ENCODE results near the gene CATSPER2. TPM values are rescaled to one million over a fixed set of nuclear protein-coding genes. Genes with fewer than 3 reads are reported as not detected.
"Not testable (repeated sequence)": the region's sequence is repeated elsewhere in the genome, so short reads cannot be mapped to it uniquely, and the experiment has no call there.

Gene CATSPER2
- polyA plus RNA-seq, 1 experiment = 0.87 TPM

- H3K4me3 ChIP-seq (ENCODE audit: low read depth, low read length); POLR2A ChIA-PET; H3K27me3 ChIP-seq (ENCODE audit: control insufficient read depth, insufficient read depth, low read length); H3K27ac ChIP-seq (ENCODE audit: low read depth, low read length); H3K9me3 ChIP-seq (ENCODE audit: control insufficient read depth, insufficient read depth, low read length); DNase-seq (ENCODE audit: low read depth, low spot score): not testable (repeated sequence)
- CTCF ChIA-PET = interaction anchor here (0.6 kb wide), 1 partner anchor 838 kb away, joined by 3 read pairs; no protein-coding TSS in a partner anchor
Observed at GRCh38 chr15:43638464-43639204, 10.0 kb downstream of the CATSPER2 start.

GRCh38 chr15:43626937-43627336 is 21.7 kb downstream of the CATSPER2 start:
- DNase-seq (ENCODE audit: low read depth, low spot score); H3K27me3 ChIP-seq (ENCODE audit: control insufficient read depth, insufficient read depth, low read length); H3K4me3 ChIP-seq (ENCODE audit: low read depth, low read length); CTCF ChIA-PET; H3K9me3 ChIP-seq (ENCODE audit: control insufficient read depth, insufficient read depth, low read length); POLR2A ChIA-PET; H3K27ac ChIP-seq (ENCODE audit: low read depth, low read length): not testable (repeated sequence)

- H3K4me3 ChIP-seq (ENCODE audit: low read depth, low read length) = no peak overlapping the region
- no peak for TF ChIP-seq CTCF (IDR thresholded peaks at IDR 0.05; ENCODE audit: low read depth, low read length)
- DNase-seq (ENCODE audit: low read depth, low spot score) = no peak
- POLR2A ChIA-PET = no interaction called here
- H3K27ac ChIP-seq (ENCODE audit: low read depth, low read length) = no peak overlapping the region
- no peaks in the 10 kb centered on the region for H3K9me3 ChIP-seq (ENCODE audit: control insufficient read depth, insufficient read depth, low read length)
- CTCF ChIA-PET = no interaction called here
- no peaks in the 10 kb centered on the region for H3K27me3 ChIP-seq (ENCODE audit: control insufficient read depth, insufficient read depth, low read length)
Observed at GRCh38 chr15:43625106-43625505, 23.5 kb downstream of the CATSPER2 start.

- CTCF ChIA-PET; POLR2A ChIA-PET; H3K9me3 ChIP-seq (ENCODE audit: control insufficient read depth, insufficient read depth, low read length); H3K4me3 ChIP-seq (ENCODE audit: low read depth, low read length); H3K27ac ChIP-seq (ENCODE audit: low read depth, low read length); DNase-seq (ENCODE audit: low read depth, low spot score); H3K27me3 ChIP-seq (ENCODE audit: control insufficient read depth, insufficient read depth, low read length): not testable (repeated sequence)
Observed at GRCh38 chr15:43622068-43622799, 26.4 kb downstream of the CATSPER2 start.

- H3K9me3 ChIP-seq (ENCODE audit: control insufficient read depth, insufficient read depth, low read length); DNase-seq (ENCODE audit: low read depth, low spot score); CTCF ChIA-PET; H3K4me3 ChIP-seq (ENCODE audit: low read depth, low read length); H3K27ac ChIP-seq (ENCODE audit: low read depth, low read length); H3K27me3 ChIP-seq (ENCODE audit: control insufficient read depth, insufficient read depth, low read length); POLR2A ChIA-PET: not testable (repeated sequence)
Observed at GRCh38 chr15:43618700-43619099, 29.9 kb downstream of the CATSPER2 start, which contains the start of gene STRC. TSS of gene STRC (minus strand) at chr15:43618800. CDS start at chr15:43618722, 78 bp downstream.

- H3K9me3 ChIP-seq (ENCODE audit: control insufficient read depth, insufficient read depth, low read length); CTCF ChIA-PET; DNase-seq (ENCODE audit: low read depth, low spot score); H3K27me3 ChIP-seq (ENCODE audit: control insufficient read depth, insufficient read depth, low read length); H3K4me3 ChIP-seq (ENCODE audit: low read depth, low read length); H3K27ac ChIP-seq (ENCODE audit: low read depth, low read length); POLR2A ChIA-PET: not testable (repeated sequence)
Observed at GRCh38 chr15:43617750-43618149, 30.9 kb downstream of the CATSPER2 start.

- CTCF ChIA-PET; H3K27me3 ChIP-seq (ENCODE audit: control insufficient read depth, insufficient read depth, low read length); H3K9me3 ChIP-seq (ENCODE audit: control insufficient read depth, insufficient read depth, low read length); DNase-seq (ENCODE audit: low read depth, low spot score); POLR2A ChIA-PET; H3K4me3 ChIP-seq (ENCODE audit: low read depth, low read length); H3K27ac ChIP-seq (ENCODE audit: low read depth, low read length): not testable (repeated sequence)
Observed at GRCh38 chr15:43602233-43602632, 46.4 kb downstream of the CATSPER2 start.

GRCh38 chr15:43600200-43600599 is 48.4 kb downstream of the CATSPER2 start:
- CTCF ChIA-PET; DNase-seq (ENCODE audit: low read depth, low spot score); H3K27me3 ChIP-seq (ENCODE audit: control insufficient read depth, insufficient read depth, low read length); POLR2A ChIA-PET; H3K4me3 ChIP-seq (ENCODE audit: low read depth, low read length); H3K9me3 ChIP-seq (ENCODE audit: control insufficient read depth, insufficient read depth, low read length); H3K27ac ChIP-seq (ENCODE audit: low read depth, low read length): not testable (repeated sequence)

- H3K9me3 ChIP-seq (ENCODE audit: control insufficient read depth, insufficient read depth, low read length); CTCF ChIA-PET; POLR2A ChIA-PET; H3K27ac ChIP-seq (ENCODE audit: low read depth, low read length); H3K4me3 ChIP-seq (ENCODE audit: low read depth, low read length); H3K27me3 ChIP-seq (ENCODE audit: control insufficient read depth, insufficient read depth, low read length); DNase-seq (ENCODE audit: low read depth, low spot score): not testable (repeated sequence)
Observed at GRCh38 chr15:43599131-43599530, 49.5 kb downstream of the CATSPER2 start.

- H3K4me3 ChIP-seq (ENCODE audit: low read depth, low read length); POLR2A ChIA-PET; DNase-seq (ENCODE audit: low read depth, low spot score); H3K9me3 ChIP-seq (ENCODE audit: control insufficient read depth, insufficient read depth, low read length); H3K27ac ChIP-seq (ENCODE audit: low read depth, low read length); H3K27me3 ChIP-seq (ENCODE audit: control insufficient read depth, insufficient read depth, low read length); CTCF ChIA-PET: not testable (repeated sequence)
Observed at GRCh38 chr15:43593328-43594190, 55.1 kb downstream of the CATSPER2 start, which contains the start of gene CKMT1B. TSS of gene CKMT1B (plus strand) at chr15:43594027. CDS start at chr15:43594219, 192 bp downstream.
